Fibroblast of lung (primary cell): Measurements from ENCODE around the gene RTBDN. TPM values are rescaled to one million over a fixed set of nuclear protein-coding genes. Genes with fewer than 3 reads are reported as not detected.
"Not testable (repeated sequence)": the region's sequence is repeated elsewhere in the genome, so short reads cannot be mapped to it uniquely, and the experiment has no call there.

Experiments used
- DNase-seq, 2 donors: peaks; one replicate each; pipeline versions ENCODE4 v3.0.0 to v3.0.0-alpha.2; 2010; ENCODE audit warnings: low read depth in 2 of 2
- H2AFZ ChIP-seq: 2 replicates; pipeline ENCODE4 v1.5.1; 2012; ENCODE audit warnings: low read length, control low read depth, inconsistent platforms
- H3K27ac ChIP-seq: 2 replicates; pipeline ENCODE4 v1.5.1; 2011; ENCODE audit warnings: low read length, control low read depth; ENCODE audit not compliant: insufficient read depth
- H3K27me3 ChIP-seq: 2 replicates; pipeline ENCODE4 v1.5.1; 2011; ENCODE audit warnings: mild to moderate bottlenecking, low read length; ENCODE audit not compliant: control insufficient read depth, insufficient read depth
- H3K36me3 ChIP-seq: 2 replicates; pipeline ENCODE4 v1.5.1; 2011; ENCODE audit warnings: low read length; ENCODE audit not compliant: control insufficient read depth, insufficient read depth
- H3K4me1 ChIP-seq: 2 replicates; pipeline ENCODE4 v1.5.1; 2011; ENCODE audit warnings: low read length; ENCODE audit not compliant: control insufficient read depth, insufficient read depth; ENCODE audit errors: extremely low read depth
- H3K4me2 ChIP-seq: 2 replicates; pipeline ENCODE4 v1.5.1; 2011; ENCODE audit warnings: low read length, control low read depth; ENCODE audit not compliant: insufficient read depth; ENCODE audit errors: extremely low read depth
- H3K4me3 ChIP-seq, 4 experiments: fragments of 200-600 bp in 1 of 4; sonication (generic) in 1 of 4; replicated peaks in 1 of 4; 2 replicates each; pipeline ENCODE4 v1.5.1; 2011 to 2016; ENCODE audit warnings: low read length in 4 of 4, low read depth in 3 of 4, mild to moderate bottlenecking in 3 of 4, control low read depth in 2 of 4, inconsistent platforms in 1 of 4, mixed read lengths in 1 of 4; ENCODE audit not compliant: insufficient read depth in 1 of 4; ENCODE audit errors: control extremely low read depth in 1 of 4
- H3K79me2 ChIP-seq: 2 replicates; pipeline ENCODE4 v1.5.1; 2012; ENCODE audit warnings: mild to moderate bottlenecking, low read length, inconsistent platforms; ENCODE audit not compliant: control insufficient read depth, insufficient read depth
- H3K9ac ChIP-seq: 2 replicates; pipeline ENCODE4 v1.5.1; 2011; ENCODE audit warnings: mild to moderate bottlenecking, low read length, control low read depth; ENCODE audit not compliant: insufficient read depth
- H3K9me3 ChIP-seq: 2 replicates; pipeline ENCODE4 v1.5.1; 2012; ENCODE audit warnings: low read depth, low read length; ENCODE audit not compliant: control insufficient read depth, insufficient read depth
- H4K20me1 ChIP-seq: 2 replicates; pipeline ENCODE4 v1.5.1; 2011; ENCODE audit warnings: low read length; ENCODE audit not compliant: control insufficient read depth, insufficient read depth; ENCODE audit errors: extremely low read depth
- EZH2 ChIP-seq: IDR thresholded peaks from 2 replicates; pipeline ENCODE4 v1.5.1; 2012; ENCODE audit warnings: low read length, control low read depth, mild to moderate bottlenecking; ENCODE audit errors: missing control alignments
- polyA plus RNA-seq, 2 donors: library from polyadenylated mRNA; depleted of rRNA in 1 of 2; stranded (reverse) in 1 of 2; unstranded in 1 of 2; fragments of >200 nt; gene quantifications; 2 replicates each; pipeline ENCODE4 v1.2.1, GENCODE V29; 2011 to 2012; ENCODE audit warnings: missing spikeins in 1 of 2
- total RNA-seq: library from RNA; depleted of rRNA; stranded (reverse); fragments of >200 nt; gene quantifications from 2 replicates; pipeline ENCODE4 v1.2.1, GENCODE V29; 2014
- TF ChIP-seq, protein P1 (sequence below), 2 donors: IDR thresholded peaks in 1 of 2; conservative IDR thresholded peaks in 1 of 2; 1 replicate in 1 of 2; 2 replicates in 1 of 2; pipeline ENCODE4 v1.5.1; 2011 to 2012; ENCODE audit warnings: low read length in 2 of 2, control low read depth in 1 of 2, inconsistent platforms in 1 of 2, low read depth in 1 of 2, mild to moderate bottlenecking in 1 of 2

The RTBDN gene
- total and polyA plus RNA-seq, 2 donors (not counting 1 experiment from before 2014, with no cell fraction given), result not detected

DNA sequence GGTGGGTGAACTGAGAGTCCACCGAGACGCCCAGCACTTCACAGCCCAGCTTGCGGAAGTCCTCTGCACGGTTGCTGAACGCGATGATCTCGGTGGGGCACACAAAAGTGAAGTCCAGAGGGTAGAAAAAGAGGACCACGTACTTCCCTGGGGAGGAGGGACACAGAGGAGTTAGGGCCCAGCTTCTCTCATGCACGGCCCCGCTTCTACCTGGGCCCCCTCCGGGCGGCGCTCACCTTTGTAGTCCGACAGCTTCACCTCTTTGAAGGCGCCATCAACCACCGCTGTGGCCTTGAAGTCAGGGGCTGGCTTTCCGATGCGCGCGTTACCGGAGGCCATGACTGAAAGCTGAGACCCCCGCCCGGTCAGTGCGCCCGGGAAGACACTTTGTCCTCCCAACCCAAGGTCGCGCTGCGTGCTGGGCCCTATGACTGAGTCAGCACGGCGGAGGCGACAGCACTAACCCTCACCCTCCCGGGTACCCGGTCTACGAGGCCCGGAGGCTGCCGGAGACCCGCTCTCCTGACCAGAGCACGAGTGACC lies 33.4 kb downstream of the RTBDN start:
- DNase-seq, result no peak
- Histone ChIP-seq H3K4me3 (peak overlapping the region; percentile 79 to 87 (median 85)), H3K27ac (peak overlapping the region; percentile 52), H3K79me2 (peaks cover 3% of the 10 kb centered on the region), H3K9me3 (no peaks in the 10 kb centered on the region), H3K27me3 (no peaks in the 10 kb centered on the region), H3K36me3 (no peaks in the 10 kb centered on the region), H2AFZ (peak overlapping the region; percentile 82), H3K4me2 (peak overlapping the region; percentile 99), H3K4me1 (peaks cover 11% of the 10 kb centered on the region), H3K9ac (peak overlapping the region; percentile 73), H4K20me1 (no peaks in the 10 kb centered on the region)
- TF ChIP-seq EZH2, result no peak
- TF ChIP-seq, protein P1, sequence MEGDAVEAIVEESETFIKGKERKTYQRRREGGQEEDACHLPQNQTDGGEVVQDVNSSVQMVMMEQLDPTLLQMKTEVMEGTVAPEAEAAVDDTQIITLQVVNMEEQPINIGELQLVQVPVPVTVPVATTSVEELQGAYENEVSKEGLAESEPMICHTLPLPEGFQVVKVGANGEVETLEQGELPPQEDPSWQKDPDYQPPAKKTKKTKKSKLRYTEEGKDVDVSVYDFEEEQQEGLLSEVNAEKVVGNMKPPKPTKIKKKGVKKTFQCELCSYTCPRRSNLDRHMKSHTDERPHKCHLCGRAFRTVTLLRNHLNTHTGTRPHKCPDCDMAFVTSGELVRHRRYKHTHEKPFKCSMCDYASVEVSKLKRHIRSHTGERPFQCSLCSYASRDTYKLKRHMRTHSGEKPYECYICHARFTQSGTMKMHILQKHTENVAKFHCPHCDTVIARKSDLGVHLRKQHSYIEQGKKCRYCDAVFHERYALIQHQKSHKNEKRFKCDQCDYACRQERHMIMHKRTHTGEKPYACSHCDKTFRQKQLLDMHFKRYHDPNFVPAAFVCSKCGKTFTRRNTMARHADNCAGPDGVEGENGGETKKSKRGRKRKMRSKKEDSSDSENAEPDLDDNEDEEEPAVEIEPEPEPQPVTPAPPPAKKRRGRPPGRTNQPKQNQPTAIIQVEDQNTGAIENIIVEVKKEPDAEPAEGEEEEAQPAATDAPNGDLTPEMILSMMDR (conservative IDR thresholded peaks at IDR 0.05 in 1 of 2, IDR thresholded peaks at IDR 0.05 in 1 of 2; ENCODE audit: low read depth in 1 of 2, low read length in 2 of 2), result no peak

DNA sequence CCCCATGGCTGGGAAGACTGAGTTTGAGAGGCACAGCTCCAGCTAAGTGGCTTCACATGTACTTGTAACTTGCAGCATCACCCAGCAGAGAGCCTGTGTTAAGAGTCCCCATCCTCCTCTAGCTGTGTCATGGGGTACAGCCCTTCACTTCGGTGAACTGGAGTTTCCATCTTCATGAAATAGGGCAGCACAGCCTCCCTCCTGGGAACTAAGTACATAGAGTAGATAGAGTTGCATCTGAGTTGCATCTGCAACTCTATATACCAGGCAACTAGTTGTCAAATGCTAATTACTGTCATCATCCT lies 34.0 kb downstream of the RTBDN start:
- Histone ChIP-seq H3K9me3 (no peaks in the 10 kb centered on the region), H2AFZ (no peak overlapping the region), H3K27me3 (no peaks in the 10 kb centered on the region), H4K20me1 (no peaks in the 10 kb centered on the region), H3K79me2 (peaks cover 3% of the 10 kb centered on the region), H3K4me1 (peaks cover 13% of the 10 kb centered on the region), H3K9ac (no peak overlapping the region), H3K4me3 (peak overlapping the region in 3 of 4 experiments; percentile 85 to 87 (median 85)), H3K4me2 (peak overlapping the region; percentile 99), H3K36me3 (no peaks in the 10 kb centered on the region), H3K27ac (no peak overlapping the region)
- no peak for DNase-seq
- no peak for TF ChIP-seq EZH2
- TF ChIP-seq, protein P1 (conservative IDR thresholded peaks at IDR 0.05 in 1 of 2, IDR thresholded peaks at IDR 0.05 in 1 of 2; ENCODE audit: low read depth in 1 of 2, low read length in 2 of 2), result no peak

DNA sequence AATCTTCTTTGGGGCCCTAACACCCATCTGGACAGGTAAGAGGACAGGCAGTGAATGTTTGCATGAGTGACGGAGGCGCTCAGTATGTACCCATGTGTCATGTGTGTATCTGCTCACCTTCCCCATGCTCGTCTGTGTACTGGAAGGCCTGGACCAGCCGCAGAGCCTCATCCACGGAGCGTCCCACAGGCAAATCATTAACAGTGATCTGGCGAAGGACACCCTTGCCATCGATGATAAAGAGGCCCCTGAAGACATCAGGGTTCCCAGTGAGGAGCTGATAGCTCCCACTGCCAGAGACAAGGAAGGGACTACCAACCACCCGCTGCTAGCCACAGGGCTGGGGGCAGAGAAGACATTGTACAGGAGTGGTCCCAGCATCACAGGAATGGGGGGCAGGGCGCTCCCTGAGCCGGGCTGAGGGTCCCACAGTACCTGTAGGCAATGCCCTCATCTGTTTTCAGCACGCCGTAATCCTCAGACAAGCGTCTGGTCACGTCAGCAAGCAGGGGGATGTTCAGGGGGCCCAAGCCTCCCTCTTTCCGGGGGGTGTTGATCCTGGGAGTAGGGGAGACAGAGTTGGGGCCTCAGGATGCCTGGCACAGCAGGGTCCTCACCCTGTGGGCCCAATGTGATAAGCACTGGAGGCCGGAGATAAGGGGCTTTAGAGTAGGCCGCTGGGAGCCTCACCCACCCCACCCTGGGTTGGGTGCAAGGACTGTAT lies 34.5 kb downstream of the RTBDN start:
- no peak overlapping the region for H2AFZ ChIP-seq
- H3K4me1 ChIP-seq, result peaks cover 13% of the 10 kb centered on the region
- H3K9me3 ChIP-seq, result no peaks in the 10 kb centered on the region
- no peaks in the 10 kb centered on the region for H3K36me3 ChIP-seq
- no peak overlapping the region for H3K4me3 ChIP-seq
- H3K79me2 ChIP-seq, result peaks cover 3% of the 10 kb centered on the region
- no peak overlapping the region for H3K27ac ChIP-seq
- no peak overlapping the region for H3K9ac ChIP-seq
- H3K4me2 ChIP-seq, result no peak overlapping the region
- DNase-seq, result no peak
- no peaks in the 10 kb centered on the region for H3K27me3 ChIP-seq
- no peak for TF ChIP-seq EZH2
- TF ChIP-seq, protein P1 (conservative IDR thresholded peaks at IDR 0.05 in 1 of 2, IDR thresholded peaks at IDR 0.05 in 1 of 2; ENCODE audit: low read depth in 1 of 2, low read length in 2 of 2), result no peak
- no peaks in the 10 kb centered on the region for H4K20me1 ChIP-seq

DNA sequence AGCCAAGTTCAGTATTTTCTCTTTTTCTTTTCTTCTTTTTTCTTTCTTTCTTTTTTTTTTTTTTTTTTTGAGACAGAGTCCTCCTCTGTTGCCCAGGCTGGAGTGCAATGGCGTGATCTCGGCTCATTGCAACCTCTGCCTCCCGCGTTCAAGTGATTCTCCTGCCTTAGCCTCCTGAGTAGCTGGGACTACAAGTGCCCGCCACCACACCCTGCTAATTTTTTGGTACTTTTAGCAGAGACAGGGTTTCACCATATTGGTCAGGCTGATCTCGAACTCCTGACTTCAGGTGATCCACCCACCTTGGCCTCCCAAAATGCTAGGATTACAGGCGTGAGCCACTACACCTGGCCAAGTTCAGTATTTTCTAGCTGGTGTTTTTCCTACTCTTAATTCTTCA lies 36.8 kb downstream of the RTBDN start:
- not testable (repeated sequence) for H4K20me1 ChIP-seq, DNase-seq, H2AFZ ChIP-seq, H3K27ac ChIP-seq, H3K4me3 ChIP-seq, H3K36me3 ChIP-seq, H3K4me2 ChIP-seq, H3K9ac ChIP-seq, H3K79me2 ChIP-seq, H3K27me3 ChIP-seq, H3K9me3 ChIP-seq
- peaks cover 15% of the 10 kb centered on the region for H3K4me1 ChIP-seq
